HG03460 (cell line): Measurements from ENCODE around the gene NKAPL.

ENCODE experiments used
- ATAC-seq: cut with Tn5 transposase; IDR thresholded peaks from one replicate; pipeline ENCODE4 v1.9.1; 2021; ENCODE audit not compliant: unreplicated experiment

NKAPL gene

GRCh38 chr6:28258877-28259777 lies at the start of gene NKAPL:
NKAPL (plus strand) TSS chr6:28259297; CDS start chr6:28259372, 75 bp downstream.
- no peak for ATAC-seq

DNA sequence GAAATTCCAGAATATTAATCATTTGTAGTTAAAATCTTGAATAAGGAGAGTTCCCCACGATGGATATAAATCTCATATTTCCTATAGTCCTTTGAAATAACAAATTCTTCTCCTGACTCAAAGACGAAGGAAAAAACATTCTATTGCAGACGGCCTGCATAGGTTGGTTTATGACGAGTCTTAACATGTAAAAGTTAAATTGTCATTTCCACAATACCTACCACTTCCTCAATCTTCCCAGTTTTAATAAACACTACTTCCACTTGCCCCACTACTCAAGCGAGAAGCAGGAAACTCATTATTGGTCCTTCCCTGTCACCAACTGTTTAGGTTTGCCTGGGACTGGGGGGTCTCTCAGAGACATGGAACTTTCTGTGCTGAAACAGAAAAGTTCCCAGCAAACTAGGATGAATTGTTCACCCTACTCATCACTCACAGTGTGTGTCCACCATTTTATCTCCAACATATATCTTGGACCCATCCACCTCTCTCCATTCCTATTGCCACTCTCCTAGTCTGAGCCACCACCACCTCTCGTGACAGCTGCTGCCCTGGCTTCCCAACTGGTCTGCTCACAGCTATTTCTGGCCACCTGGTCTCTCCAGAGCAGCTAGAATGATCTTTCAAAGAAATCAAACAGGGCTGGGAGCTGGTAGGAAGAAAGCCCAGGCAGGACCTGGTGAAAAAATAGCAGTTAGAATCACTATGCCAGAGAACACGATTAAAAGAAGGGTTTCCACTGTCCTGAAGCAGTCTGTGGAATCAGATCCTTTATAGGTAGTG lies 49.2 kb upstream of the NKAPL start:
- no peak for ATAC-seq

DNA sequence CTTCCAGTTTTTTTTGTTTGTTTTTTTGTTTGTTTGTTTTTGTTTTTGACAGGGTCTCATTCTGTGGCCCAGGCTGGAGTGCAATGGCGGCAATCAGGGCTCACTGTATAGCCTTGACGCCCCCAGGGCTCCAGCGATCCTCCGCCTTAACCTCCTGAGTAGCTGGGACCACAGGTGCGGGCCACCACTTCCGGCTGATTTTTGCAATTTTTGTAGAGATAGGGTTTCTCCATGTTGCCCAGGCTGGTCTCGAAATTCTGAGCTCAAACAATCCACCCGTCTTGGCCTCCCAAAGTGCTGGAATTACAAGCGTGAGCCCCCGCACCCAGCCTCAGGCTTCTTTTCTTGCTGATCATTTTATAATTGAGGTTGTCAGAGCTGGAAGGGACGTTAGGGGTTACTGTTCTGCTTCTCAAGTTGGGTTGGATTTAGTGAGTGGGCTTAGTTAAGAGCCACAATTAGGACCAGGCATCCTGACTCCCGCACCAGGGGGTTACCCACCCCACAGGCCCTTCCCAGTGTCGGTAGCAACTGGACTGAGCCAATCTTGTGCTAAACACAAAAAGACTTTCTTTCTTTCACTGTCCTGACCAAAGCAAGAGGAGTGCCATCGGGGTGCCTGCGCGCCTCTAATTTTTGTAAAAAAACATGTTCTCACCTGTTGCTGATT lies 47.1 kb upstream of the NKAPL start:
- ATAC-seq = no peak

DNA sequence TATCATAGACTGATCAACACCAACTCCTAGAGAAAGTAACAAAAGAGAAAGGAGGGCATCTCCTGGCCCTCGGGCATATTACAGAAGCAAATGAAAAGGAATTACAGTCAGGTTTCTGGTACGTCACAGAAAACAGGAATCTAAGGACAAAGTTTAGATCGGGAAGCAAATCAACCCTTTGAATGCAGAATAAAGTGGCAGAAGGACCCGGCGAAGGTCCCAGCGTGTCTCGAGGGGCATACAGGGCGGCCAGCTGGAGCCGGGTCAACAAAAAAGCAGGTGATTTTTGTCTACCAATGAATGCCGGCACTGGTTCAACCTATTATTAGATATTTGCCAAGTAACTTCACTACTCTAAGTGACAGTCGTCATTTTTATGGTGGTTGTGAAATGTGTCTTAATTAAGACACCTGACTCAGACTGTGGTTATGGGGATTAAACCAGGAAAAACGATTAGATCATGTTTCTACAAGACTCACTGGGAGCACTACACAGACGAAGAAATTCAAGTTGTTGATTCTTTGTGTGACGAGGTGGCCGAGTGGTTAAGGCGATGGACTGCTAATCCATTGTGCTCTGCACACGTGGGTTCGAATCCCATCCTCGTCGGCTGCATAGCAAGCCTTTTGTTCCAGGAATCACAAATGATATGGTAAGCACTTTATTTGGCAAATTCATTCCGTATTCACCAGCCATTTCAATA lies 46.4 kb upstream of the NKAPL start:
- no peak for ATAC-seq

- ATAC-seq = no peak
Measured at GRCh38 chr6:28213213-28213523, 45.9 kb upstream of the NKAPL start.

DNA sequence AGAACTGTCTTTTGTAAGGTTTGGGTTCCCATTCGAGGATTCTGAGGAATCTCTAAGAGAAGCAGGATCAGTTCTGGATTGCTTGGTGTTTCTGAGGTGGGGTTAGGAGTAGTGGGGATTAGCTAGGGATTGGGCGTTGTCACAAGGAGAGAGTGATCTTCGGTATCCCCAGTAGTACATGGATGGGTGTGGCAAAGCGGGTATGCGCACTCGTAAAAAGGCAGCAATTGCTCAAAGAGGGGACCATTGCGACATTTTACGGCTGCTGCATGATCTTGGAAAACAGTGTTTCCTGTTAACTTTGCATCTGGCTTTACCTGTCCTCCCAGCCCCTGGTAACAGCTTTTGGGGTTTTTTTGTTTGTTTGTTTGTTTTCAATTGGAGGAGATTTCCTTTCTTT lies 43.7 kb upstream of the NKAPL start:
- no peak for ATAC-seq

- ATAC-seq = no peak
Measured at GRCh38 chr6:28217890-28218289, 41.2 kb upstream of the NKAPL start.

DNA sequence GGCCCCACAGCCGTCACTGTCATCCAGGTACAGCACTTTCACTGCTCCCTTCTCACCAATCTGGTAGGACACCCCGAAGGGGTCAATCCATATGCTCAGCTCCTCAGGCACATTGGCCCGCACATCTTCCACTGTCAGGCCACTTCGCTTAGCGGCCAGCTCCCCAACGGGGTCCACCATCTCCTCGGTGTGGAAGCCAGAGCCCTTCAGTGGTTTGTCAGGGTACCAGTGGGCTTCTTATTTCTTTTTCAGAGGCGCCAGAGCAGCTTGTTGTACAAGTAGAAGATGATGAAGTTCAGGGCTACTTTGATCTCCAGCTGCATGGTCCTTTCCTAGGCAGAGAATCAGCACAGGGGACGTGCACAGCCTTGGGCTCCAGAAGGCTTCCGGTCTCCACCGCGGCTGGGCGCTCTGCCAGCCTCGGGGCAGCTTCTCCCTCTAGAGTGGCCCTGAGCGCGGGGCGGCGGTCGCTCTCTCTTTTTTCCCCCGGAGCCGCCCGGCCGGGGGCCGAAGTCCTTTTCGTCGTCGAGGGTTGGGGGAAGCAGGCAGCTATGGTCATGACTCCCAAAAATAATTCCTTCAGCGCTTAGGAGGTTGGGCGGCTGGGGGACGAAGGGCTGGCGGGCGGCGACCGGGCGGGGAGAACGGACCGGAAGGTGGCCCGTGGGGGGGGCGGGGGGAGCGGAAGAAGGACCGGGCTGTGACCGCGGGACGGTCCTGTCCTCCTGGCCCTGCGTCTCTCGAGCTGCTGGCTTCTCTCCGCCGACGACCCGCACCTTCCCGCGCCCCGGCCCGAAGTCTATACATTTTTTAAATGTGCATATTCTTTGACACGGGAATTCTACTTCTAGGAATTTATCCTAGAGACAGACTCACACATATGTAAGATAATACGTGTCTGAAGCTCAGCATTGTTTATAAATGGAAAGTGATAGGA lies 40.5 kb upstream of the NKAPL start:
- peak; percentile 81 for ATAC-seq

- no peak for ATAC-seq
Measured at GRCh38 chr6:28220257-28221133, 38.6 kb upstream of the NKAPL start.

DNA sequence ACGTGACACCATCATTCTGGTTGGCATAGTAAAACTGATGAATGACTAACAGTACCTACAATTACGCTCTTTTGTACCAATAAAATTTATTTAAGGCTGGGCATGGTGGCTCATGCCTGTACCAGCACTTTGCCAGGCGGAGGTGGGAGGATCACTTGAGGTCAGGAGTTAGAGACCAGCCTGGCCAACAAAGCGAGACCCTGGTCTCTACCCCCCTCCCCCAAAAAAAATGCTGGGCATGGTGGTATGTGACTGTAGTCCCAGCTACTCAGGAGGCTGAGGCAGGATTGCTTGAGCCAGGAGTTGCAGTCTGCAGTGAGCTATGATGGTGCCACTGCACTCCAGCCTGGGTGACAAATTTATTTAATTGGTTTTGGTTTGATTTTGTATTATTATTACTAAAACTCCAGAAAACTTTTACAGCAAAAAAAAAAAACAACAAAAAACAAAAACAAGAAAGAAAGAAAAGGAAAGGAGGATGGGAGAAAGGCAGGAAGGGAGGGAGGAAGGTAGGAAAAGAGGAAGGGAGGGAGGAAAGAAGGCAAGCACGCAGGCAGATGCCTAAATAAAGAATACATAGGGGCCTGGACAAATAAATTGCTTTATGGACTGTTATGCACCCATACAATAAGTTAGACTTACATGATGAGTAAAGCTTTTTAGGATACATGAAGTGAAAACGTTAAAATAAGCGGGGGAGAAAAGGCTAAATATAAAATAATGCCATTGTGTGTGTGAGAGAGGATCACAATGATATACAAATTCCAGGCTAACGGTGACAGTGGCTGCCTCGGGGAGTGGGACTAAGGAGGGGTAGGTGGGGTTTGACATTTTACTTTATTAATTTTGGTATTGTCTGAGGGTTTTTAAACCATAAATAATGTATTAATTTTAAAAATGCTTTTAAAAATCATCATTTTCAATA lies 34.7 kb upstream of the NKAPL start:
- ATAC-seq = peak; percentile 19

DNA sequence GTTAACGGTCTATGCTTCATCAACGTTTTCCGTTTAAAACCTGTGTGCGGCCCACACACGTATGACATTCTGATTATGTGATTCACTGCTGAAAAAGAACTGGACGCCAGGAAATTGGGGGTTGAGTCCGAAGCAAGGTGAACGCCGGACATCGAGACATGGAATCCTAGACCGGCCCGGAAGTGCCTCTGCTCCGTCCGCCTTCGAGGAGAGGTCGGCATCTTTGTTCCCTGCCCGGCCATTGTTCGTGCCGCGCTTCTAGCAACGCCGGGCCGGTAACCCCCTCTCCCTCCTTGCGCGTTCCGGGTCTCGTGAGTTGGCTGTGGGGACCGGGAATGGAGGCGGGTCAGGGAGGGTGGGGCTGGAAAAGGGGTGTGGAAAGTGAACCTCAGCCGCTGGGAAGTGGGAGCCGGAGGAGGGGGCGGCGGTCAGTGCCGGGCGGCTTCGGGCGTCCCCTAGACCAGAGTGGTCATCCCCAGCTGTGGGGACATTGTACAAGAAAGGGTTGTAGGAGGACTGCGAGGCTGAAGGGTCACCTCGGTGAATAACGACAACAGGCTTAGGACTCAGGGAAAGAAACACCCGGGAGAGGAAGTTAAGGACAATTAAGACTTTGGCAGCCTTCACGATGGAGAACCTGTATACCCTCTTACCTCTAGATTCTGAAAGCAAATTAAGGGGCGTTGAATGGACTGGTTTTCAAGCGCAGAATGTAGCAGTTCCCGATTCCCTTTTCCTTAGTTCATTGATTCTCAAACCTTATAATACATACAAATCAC lies 33.9 kb upstream of the NKAPL start, which contains the start of gene ZSCAN9:
Gene ZSCAN9, plus strand, starts transcription at position 220 of the 779 bp plus-strand sequence. CDS start 1,810 bp downstream, outside the sequence.
- ATAC-seq = peak; percentile 86

GRCh38 chr6:28226460-28226859 lies 32.6 kb upstream of the NKAPL start:
- ATAC-seq = no peak

GRCh38 chr6:28232785-28233184 lies 26.3 kb upstream of the NKAPL start:
- no peak for ATAC-seq

GRCh38 chr6:28235912-28236452 lies 23.1 kb upstream of the NKAPL start:
- no peak for ATAC-seq

DNA sequence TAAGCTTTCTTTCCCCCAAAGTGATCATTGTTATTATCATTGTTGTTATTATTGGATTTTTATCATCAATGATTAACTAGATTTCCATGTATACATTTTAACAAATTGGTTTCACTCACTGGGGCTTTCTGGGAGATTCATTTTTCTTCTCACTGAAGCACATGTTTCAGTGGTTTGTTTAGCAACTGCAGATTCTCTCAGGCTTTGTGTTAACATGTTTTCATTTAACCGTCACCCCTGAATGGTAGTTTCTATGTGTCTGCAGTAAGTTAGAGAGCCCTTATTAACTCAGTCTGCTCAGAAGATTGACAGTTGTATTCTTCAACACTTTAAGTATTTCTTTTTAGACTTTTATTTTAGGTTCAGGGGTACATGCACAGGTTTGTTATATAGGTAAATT lies 19.5 kb upstream of the NKAPL start:
- no peak for ATAC-seq

DNA sequence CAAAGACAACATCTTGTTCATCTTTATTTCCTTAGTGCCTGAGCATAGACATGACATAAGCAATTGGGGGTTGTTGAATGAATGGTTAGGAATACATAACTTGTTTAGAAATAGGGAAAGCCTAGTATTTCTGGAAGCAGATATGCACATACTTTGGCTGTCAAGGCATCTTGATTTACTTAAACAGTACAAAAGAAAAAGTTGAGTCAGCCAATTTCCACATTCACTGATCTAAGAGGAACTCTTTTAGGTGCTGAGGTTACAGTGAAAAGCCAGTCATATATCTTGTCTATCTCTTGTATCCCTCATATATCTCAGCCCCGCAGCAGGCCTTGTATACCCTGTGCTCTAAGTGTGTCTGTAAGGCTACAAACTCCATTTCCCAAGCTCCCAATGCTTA lies 18.6 kb upstream of the NKAPL start:
- ATAC-seq = no peak

GRCh38 chr6:28243946-28244345 lies 15.2 kb upstream of the NKAPL start:
- ATAC-seq = no peak
